Neural cell (in vitro differentiated cells): ENCODE data around the gene TRIM32. TPM values are rescaled to one million over a fixed set of nuclear protein-coding genes. Genes with fewer than 3 reads are reported as not detected.

Source experiments
- H2AFZ ChIP-seq: fragments of 200-600, 300-800 bp; sonication (generic), shearing (Covaris generic); 2 replicates; pipeline ENCODE4 v1.6.0; 2014; ENCODE audit warnings: low read depth, mild to moderate bottlenecking, antibody characterized with exemption, low read length, moderate library complexity
- H3F3A ChIP-seq: fragments of 200-600 bp; shearing (Covaris generic); 2 replicates; pipeline ENCODE4 v1.6.1; 2016; ENCODE audit warnings: mild to moderate bottlenecking, moderate library complexity, mixed read lengths, antibody characterized with exemption, low read length; ENCODE audit not compliant: insufficient read depth, poor library complexity, severe bottlenecking
- H3K27ac ChIP-seq: fragments of 200-600, 300-800 bp; sonication (generic), shearing (Covaris generic); 2 replicates; pipeline ENCODE4 v1.5.1; 2014; ENCODE audit warnings: mild to moderate bottlenecking, low read length, moderate library complexity
- H3K27me3 ChIP-seq: fragments of 300-800, 200-600 bp; sonication (generic), shearing (Covaris generic); 2 replicates; pipeline ENCODE4 v1.6.0; 2014; ENCODE audit warnings: mild to moderate bottlenecking, low read depth, low read length, moderate library complexity; ENCODE audit not compliant: insufficient read depth
- H3K36me3 ChIP-seq: fragments of 300-800, 200-600 bp; sonication (generic), shearing (Covaris generic); 2 replicates; pipeline ENCODE4 v1.5.1; 2014; ENCODE audit warnings: mild to moderate bottlenecking, antibody characterized with exemption, low read length, moderate library complexity; ENCODE audit not compliant: insufficient read depth
- H3K4me2 ChIP-seq: fragments of 300-800, 200-600 bp; sonication (generic), shearing (Covaris generic); 2 replicates; pipeline ENCODE4 v1.6.0; 2014; ENCODE audit warnings: mild to moderate bottlenecking, low read length
- H3K4me3 ChIP-seq: fragments of 300-800, 200-600 bp; sonication (generic), shearing (Covaris generic); 2 replicates; pipeline ENCODE4 v1.5.1; 2014; ENCODE audit warnings: mild to moderate bottlenecking, low read length, moderate library complexity
- H3K79me2 ChIP-seq: fragments of 200-600 bp; shearing (Covaris generic); replicated peaks from 2 replicates; pipeline ENCODE4 v1.6.0; 2014; ENCODE audit warnings: mild to moderate bottlenecking, low read length, moderate library complexity; ENCODE audit not compliant: insufficient read depth
- H3K9ac ChIP-seq: fragments of 300-800, 200-600 bp; sonication (generic), shearing (Covaris generic); 2 replicates; pipeline ENCODE4 v1.6.1; 2016; ENCODE audit warnings: mild to moderate bottlenecking, low read length, mixed read lengths
- H3K9me2 ChIP-seq: fragments of 200-600 bp; shearing (Covaris generic); 2 replicates; pipeline ENCODE4 v1.6.1; 2016; ENCODE audit warnings: mild to moderate bottlenecking, low read length, mixed read lengths; ENCODE audit not compliant: insufficient read depth
- H3K9me3 ChIP-seq: fragments of 200-600, 300-800 bp; sonication (generic), shearing (Covaris generic); 2 replicates; pipeline ENCODE4 v1.6.1; 2016; ENCODE audit warnings: mild to moderate bottlenecking, mixed run types, low read length, moderate library complexity, mixed read lengths
- H4K20me1 ChIP-seq: fragments of 200-600 bp; shearing (Covaris generic); 2 replicates; pipeline ENCODE4 v1.6.1; 2016; ENCODE audit warnings: mild to moderate bottlenecking, mixed run types; ENCODE audit not compliant: insufficient read depth
- CTCF ChIP-seq: fragments of 450-650 bp; IDR thresholded peaks from 2 replicates; pipeline ENCODE4 v1.5.1; 2014; ENCODE audit warnings: antibody characterized with exemption, mild to moderate bottlenecking, moderate library complexity; ENCODE audit not compliant: poor library complexity, severe bottlenecking
- EP300 ChIP-seq: fragments of 450-650 bp; conservative IDR thresholded peaks from 2 replicates; pipeline ENCODE4 v1.6.1; 2014; ENCODE audit warnings: antibody characterized with exemption, mild to moderate bottlenecking, moderate library complexity; ENCODE audit not compliant: poor library complexity, severe bottlenecking
- EZH2 ChIP-seq: fragments of 200-600, 300-800 bp; shearing (Covaris generic), sonication (generic); IDR thresholded peaks from 2 replicates; pipeline ENCODE4 v1.6.1; 2014; ENCODE audit warnings: antibody characterized with exemption, low read length, borderline replicate concordance, mild to moderate bottlenecking; ENCODE audit not compliant: insufficient read depth, poor library complexity, severe bottlenecking
- MXI1 ChIP-seq: fragments of 450-650 bp; conservative IDR thresholded peaks from 2 replicates; pipeline ENCODE4 v1.6.1; 2014; ENCODE audit warnings: antibody characterized with exemption, mild to moderate bottlenecking; ENCODE audit not compliant: poor library complexity, severe bottlenecking
- POLR2AphosphoS5 ChIP-seq: IDR thresholded peaks from 2 replicates; pipeline ENCODE4 v1.6.1; 2012
- RAD21 ChIP-seq: fragments of 450-650 bp; conservative IDR thresholded peaks from 2 replicates; pipeline ENCODE4 v1.6.1; 2014; ENCODE audit warnings: antibody characterized with exemption, mild to moderate bottlenecking, moderate library complexity
- REST ChIP-seq: IDR thresholded peaks from 2 replicates; pipeline ENCODE4 v1.6.1; 2012; ENCODE audit warnings: borderline replicate concordance
- SMC3 ChIP-seq: fragments of 450-650 bp; conservative IDR thresholded peaks from 2 replicates; pipeline ENCODE4 v1.6.1; 2014; ENCODE audit warnings: antibody characterized with exemption, mild to moderate bottlenecking, moderate library complexity; ENCODE audit not compliant: poor library complexity
- TAF1 ChIP-seq: IDR thresholded peaks from 2 replicates; pipeline ENCODE4 v1.6.1; 2012; ENCODE audit warnings: low read depth
- polyA plus RNA-seq: library from polyadenylated mRNA; depleted of rRNA; stranded (reverse); fragments of >200 nt; gene quantifications from 2 replicates; pipeline ENCODE4 v1.2.3, GENCODE V29; 2014

Gene TRIM32
- polyA plus RNA-seq, 1 donor from 2014 or later, result 9.1 TPM

GRCh38 chr9:116695438-116695837 is 8.3 kb downstream of the TRIM32 start:
- Histone ChIP-seq H3K9me3 (no peaks in the 10 kb centered on the region), H2AFZ (no peak overlapping the region), H3F3A (no peaks in the 10 kb centered on the region), H3K27ac (no peak overlapping the region), H3K36me3 (peaks cover 21% of the 10 kb centered on the region), H4K20me1 (no peaks in the 10 kb centered on the region), H3K9ac (no peak overlapping the region), H3K27me3 (no peaks in the 10 kb centered on the region), H3K79me2 (peaks cover 3% of the 10 kb centered on the region), H3K9me2 (no peaks in the 10 kb centered on the region), H3K4me3 (no peak overlapping the region), H3K4me2 (no peak overlapping the region)
- TF ChIP-seq EZH2, result no peak
- no peak for TF ChIP-seq TAF1
- TF ChIP-seq CTCF, result no peak
- no peak for TF ChIP-seq RAD21
- TF ChIP-seq SMC3, result no peak
- TF ChIP-seq EP300, result no peak
- no peak for TF ChIP-seq POLR2AphosphoS5
- no peak for TF ChIP-seq REST
- no peak for TF ChIP-seq MXI1

GRCh38 chr9:116697362-116697761 is 10.3 kb downstream of the TRIM32 start:
- H3K36me3 ChIP-seq, result peaks cover 22% of the 10 kb centered on the region
- no peak for TF ChIP-seq TAF1
- TF ChIP-seq EP300, result no peak
- TF ChIP-seq MXI1, result no peak
- TF ChIP-seq CTCF, result no peak
- TF ChIP-seq SMC3, result no peak
- no peak for TF ChIP-seq RAD21
- no peak for TF ChIP-seq REST
- no peak for TF ChIP-seq POLR2AphosphoS5
- no peak for TF ChIP-seq EZH2
- no peaks in the 10 kb centered on the region for H3K9me3 ChIP-seq
- no peak overlapping the region for H3K27ac ChIP-seq
- H3K9ac ChIP-seq, result no peak overlapping the region
- H3K79me2 ChIP-seq, result no peaks in the 10 kb centered on the region
- no peaks in the 10 kb centered on the region for H3K9me2 ChIP-seq
- no peaks in the 10 kb centered on the region for H3K27me3 ChIP-seq
- no peaks in the 10 kb centered on the region for H3F3A ChIP-seq
- no peak overlapping the region for H3K4me2 ChIP-seq
- H3K4me3 ChIP-seq, result no peak overlapping the region
- H2AFZ ChIP-seq, result no peak overlapping the region
- no peaks in the 10 kb centered on the region for H4K20me1 ChIP-seq
